Cortex of kidney (tissue), 1 donor: Measurements from ENCODE around the gene RBX1.
"Not testable (repeated sequence)": the region's sequence is repeated elsewhere in the genome, so short reads cannot be mapped to it uniquely, and the experiment has no call there.

Experiments used
- DNase-seq: peaks from one replicate; lab custom pipeline; 2025; lab: John Stamatoyannopoulos, UW

RBX1 gene

DNA sequence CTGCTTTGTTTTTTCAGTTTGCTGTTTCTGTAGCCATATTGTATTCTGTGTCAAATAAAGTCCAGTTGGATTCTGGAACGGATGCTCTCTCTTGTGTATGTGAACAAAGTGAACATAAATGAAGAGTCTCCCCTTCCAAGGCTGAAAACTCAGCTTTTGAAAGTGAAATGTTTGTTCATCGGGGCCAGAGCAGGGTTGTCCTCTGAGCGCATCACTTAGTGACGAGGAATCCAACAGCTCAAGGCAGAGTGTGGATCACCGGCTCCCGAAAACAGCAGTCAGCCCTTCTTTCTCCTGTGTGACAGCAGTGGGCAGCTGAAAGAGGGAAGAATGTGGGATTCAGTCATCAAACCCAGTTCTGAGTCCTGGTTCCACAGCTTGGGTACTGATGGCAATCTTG lies 21.4 kb downstream of the RBX1 start:
- DNase-seq = no peak

DNA sequence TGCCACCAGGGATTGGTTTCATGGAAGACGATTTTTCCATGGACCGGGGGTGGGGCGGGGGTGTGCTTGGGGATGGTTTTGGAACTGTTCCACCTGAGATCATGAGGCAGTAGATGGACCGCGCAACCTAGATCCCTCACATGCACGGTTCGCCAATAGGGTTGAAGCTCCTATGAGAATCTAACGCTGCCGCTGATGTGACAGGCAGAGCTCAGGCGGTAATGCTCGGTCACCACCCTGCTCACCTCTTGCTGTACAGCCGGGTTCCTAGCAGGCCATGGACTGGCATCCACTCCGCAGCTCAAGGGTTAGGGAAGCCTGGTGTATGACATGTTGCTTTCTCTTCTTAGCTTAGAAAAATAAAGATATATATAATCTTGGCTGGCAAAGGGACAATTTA lies 22.0 kb downstream of the RBX1 start:
- DNase-seq = no peak

- DNase-seq = no peak
Observed at GRCh38 chr22:40975366-40975765, 24.2 kb downstream of the RBX1 start.

- no peak for DNase-seq
Observed at GRCh38 chr22:40976866-40977700, 25.9 kb downstream of the RBX1 start.

DNA sequence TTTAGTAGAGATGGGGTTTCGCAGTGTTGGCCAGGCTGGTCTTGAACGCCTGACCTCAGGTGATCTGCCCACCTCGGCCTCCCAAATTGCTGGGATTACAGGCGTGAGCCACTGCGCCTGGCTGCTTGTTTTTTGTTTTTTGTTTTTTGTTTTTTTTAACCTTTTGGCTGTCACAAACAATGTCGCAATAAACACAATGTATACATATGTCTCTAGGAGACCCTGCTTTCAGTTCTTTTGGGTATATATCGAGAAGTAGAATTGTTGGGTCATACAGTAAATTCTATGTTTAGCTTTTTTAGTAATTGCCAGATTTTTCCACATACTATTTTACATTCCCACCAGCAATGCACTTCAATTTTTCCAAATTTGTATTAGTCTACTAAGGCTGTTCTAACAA lies 28.0 kb downstream of the RBX1 start:
- DNase-seq = no peak

DNA sequence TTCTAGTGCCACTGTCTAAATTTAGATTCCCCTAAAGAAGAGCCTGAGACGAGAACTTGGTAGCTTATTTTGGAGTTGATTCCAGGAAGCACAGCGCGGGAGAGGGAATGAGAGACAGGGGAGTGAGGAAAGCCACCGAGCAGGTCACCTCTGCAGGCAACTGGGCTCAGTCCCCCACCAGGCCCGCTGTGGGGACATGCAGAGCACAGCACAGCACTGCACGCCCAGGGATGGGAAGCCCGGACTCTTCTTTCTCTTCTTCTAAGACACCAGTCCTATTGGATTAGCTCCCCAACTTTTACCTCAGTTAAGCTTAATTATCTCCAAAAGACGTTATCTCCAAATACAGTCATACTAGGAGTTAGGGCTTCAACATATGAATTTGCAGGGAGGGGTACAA lies 28.7 kb downstream of the RBX1 start:
- no peak for DNase-seq

GRCh38 chr22:40982482-40983385 lies 31.6 kb downstream of the RBX1 start:
- no peak for DNase-seq

DNA sequence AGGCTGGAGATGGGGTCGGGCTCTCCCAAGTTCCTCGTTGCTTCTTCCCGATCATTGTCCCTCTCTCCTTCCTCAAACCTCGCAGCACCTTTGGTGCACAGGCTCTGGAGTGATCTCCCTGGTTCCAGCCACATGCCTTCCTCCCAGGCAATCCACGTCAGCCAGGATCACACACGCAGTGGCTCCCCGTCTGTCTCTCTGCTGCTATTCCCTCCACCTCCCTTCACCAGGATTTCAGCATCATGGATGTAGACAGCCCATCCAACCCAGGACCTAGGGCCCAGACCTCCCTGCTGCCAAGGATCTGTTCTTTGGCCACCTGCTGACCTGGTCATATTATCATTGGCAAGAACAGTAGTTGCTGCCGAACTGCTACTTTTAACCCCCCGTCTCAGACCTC lies 40.1 kb downstream of the RBX1 start:
- DNase-seq = no peak

- no peak for DNase-seq
Observed at GRCh38 chr22:40995821-40996220, 44.6 kb downstream of the RBX1 start.

- no peak for DNase-seq
Observed at GRCh38 chr22:40997520-40997919, 46.3 kb downstream of the RBX1 start.

GRCh38 chr22:41000040-41000565 lies 48.9 kb downstream of the RBX1 start:
- no peak for DNase-seq

- DNase-seq = no peak
Observed at GRCh38 chr22:41000941-41001721, 50.0 kb downstream of the RBX1 start.

DNA sequence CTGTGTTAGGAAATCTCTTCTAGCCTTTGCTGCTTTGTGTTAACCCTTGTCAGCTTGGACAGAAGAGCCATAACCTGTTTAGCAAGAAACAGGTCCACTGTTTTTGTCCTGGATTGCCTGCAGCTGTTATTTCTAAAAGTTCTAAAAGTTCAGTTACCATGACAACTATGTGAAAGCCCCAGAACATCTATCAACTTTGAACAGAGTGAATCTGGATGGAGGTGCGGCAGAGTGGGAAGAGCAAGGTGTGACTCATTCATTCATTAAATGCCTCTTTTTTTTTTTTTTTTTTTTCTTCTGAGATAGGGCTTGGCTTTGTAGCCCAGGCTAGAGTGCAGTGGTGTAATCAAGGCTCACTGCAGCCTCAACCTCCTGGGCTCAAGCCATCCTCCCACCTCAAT lies 50.5 kb downstream of the RBX1 start:
- DNase-seq = no peak

GRCh38 chr22:41002386-41002785 lies 51.2 kb downstream of the RBX1 start:
- not testable (repeated sequence) for DNase-seq

- no peak for DNase-seq
Observed at GRCh38 chr22:41003066-41003465, 51.9 kb downstream of the RBX1 start.

GRCh38 chr22:41003976-41004375 lies 52.8 kb downstream of the RBX1 start:
- DNase-seq = no peak

GRCh38 chr22:41009222-41009948 lies 58.2 kb downstream of the RBX1 start:
- no peak for DNase-seq

GRCh38 chr22:41015003-41015402 lies 63.8 kb downstream of the RBX1 start:
- no peak for DNase-seq

- no peak for DNase-seq
Observed at GRCh38 chr22:41021061-41021612, 70.0 kb downstream of the RBX1 start.

GRCh38 chr22:41021613-41022454 lies 70.7 kb downstream of the RBX1 start:
- DNase-seq = no peak
